Measurements from ENCODE around the gene NOTCH4.

DNA sequence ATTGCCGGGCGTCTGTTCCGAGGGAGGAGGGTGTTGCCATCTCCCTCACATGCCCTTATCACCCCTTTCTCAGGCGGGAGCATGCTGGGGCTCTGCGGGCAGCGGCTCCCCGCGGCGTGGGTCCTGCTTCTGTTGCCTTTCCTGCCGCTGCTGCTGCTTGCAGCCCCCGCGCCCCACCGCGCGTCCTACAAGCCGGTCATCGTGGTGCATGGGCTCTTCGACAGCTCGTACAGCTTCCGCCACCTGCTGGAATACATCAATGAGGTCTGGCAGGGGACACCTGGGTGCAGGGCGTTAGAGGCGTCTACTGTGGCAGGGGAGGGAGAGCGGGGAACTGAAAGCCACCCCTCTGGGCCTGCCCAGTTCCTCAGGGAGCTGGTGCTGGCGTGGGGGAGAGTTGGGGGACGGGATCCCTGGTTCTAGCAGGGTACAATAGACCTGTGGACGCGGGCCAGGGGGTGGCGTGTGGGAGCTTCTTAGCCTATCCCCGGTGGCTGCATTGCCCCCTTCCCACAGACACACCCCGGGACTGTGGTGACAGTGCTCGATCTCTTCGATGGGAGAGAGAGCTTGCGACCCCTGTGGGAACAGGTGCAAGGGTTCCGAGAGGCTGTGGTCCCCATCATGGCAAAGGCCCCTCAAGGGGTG is 69.2 kb downstream of the NOTCH4 start:
- TF ChIP-seq POLR2A (IDR thresholded peaks at IDR 0.05) (no peak), CTCF (IDR thresholded peaks at IDR 0.05) (peak; percentile 12 to 73 (median 64))

All from adrenal gland (tissue), 5 donors.